H9 (cell line): ENCODE results near the gene RBM46. TPM values are rescaled to one million over a fixed set of nuclear protein-coding genes. Genes with fewer than 3 reads are reported as not detected.

Experiments used
- DNase-seq: peaks from one replicate; pipeline ENCODE4 v3.0.0-alpha.2; 2017
- H2AFZ ChIP-seq: one replicate; pipeline ENCODE4 v1.6.1; 2013; ENCODE audit warnings: mild to moderate bottlenecking, low read length, control low read depth, moderate library complexity
- H2AK5ac ChIP-seq: 2 replicates; pipeline ENCODE4 v1.6.1; 2013; ENCODE audit warnings: low read length, control low read depth, mixed read lengths; ENCODE audit not compliant: insufficient read length
- H2BK120ac ChIP-seq: one replicate; pipeline ENCODE4 v1.6.1; 2013; ENCODE audit warnings: low read depth, mild to moderate bottlenecking, low read length, control low read depth, inconsistent platforms; ENCODE audit not compliant: poor library complexity, severe bottlenecking
- H2BK12ac ChIP-seq: 2 replicates; pipeline ENCODE4 v1.6.1; 2013; ENCODE audit warnings: low read length, control low read depth, mixed read lengths, low read depth; ENCODE audit not compliant: insufficient read length
- H2BK15ac ChIP-seq: 2 replicates; pipeline ENCODE4 v1.6.1; 2013; ENCODE audit warnings: low read depth, low read length, control low read depth
- H2BK20ac ChIP-seq: one replicate; pipeline ENCODE4 v1.6.1; 2013; ENCODE audit warnings: low read depth, mild to moderate bottlenecking, low read length, control low read depth, inconsistent platforms; ENCODE audit not compliant: poor library complexity, severe bottlenecking
- H2BK5ac ChIP-seq: 2 replicates; pipeline ENCODE4 v1.6.1; 2013; ENCODE audit warnings: low read length, control low read depth, mixed read lengths; ENCODE audit not compliant: insufficient read length
- H3K14ac ChIP-seq: 2 replicates; pipeline ENCODE4 v1.6.1; 2013; ENCODE audit warnings: low read length, control low read depth; ENCODE audit not compliant: insufficient read depth
- H3K18ac ChIP-seq: 2 replicates; pipeline ENCODE4 v1.6.1; 2013; ENCODE audit warnings: low read depth, mild to moderate bottlenecking, mixed read lengths, low read length, control low read depth; ENCODE audit not compliant: insufficient read length
- H3K23ac ChIP-seq: 2 replicates; pipeline ENCODE4 v1.6.1; 2013; ENCODE audit warnings: low read length, control low read depth, mixed read lengths, low read depth; ENCODE audit not compliant: insufficient read length
- H3K23me2 ChIP-seq: 2 replicates; pipeline ENCODE4 v1.6.1; 2013; ENCODE audit warnings: low read depth, mild to moderate bottlenecking, mixed read lengths, low read length, control low read depth; ENCODE audit not compliant: insufficient read length, poor library complexity, severe bottlenecking
- H3K27ac ChIP-seq: 2 replicates; pipeline ENCODE4 v1.5.1; 2013; ENCODE audit warnings: low read length, control low read depth, mixed read lengths, low read depth; ENCODE audit not compliant: insufficient read length
- H3K27me3 ChIP-seq: 2 replicates; pipeline ENCODE4 v1.6.1; 2013; ENCODE audit warnings: low read length, control low read depth, inconsistent platforms; ENCODE audit not compliant: insufficient read depth
- H3K4ac ChIP-seq: 2 replicates; pipeline ENCODE4 v1.6.1; 2013; ENCODE audit warnings: low read depth, mild to moderate bottlenecking, control low read depth, inconsistent platforms, low read length, moderate library complexity
- H3K4me1 ChIP-seq: 2 replicates; pipeline ENCODE4 v1.6.1; 2013; ENCODE audit warnings: low read length, control low read depth, inconsistent platforms; ENCODE audit not compliant: insufficient read depth
- H3K4me2 ChIP-seq: 2 replicates; pipeline ENCODE4 v1.6.1; 2013; ENCODE audit warnings: low read length, control low read depth, mixed read lengths; ENCODE audit not compliant: insufficient read length, insufficient read depth
- H3K56ac ChIP-seq: 2 replicates; pipeline ENCODE4 v1.6.1; 2013; ENCODE audit warnings: low read depth, mild to moderate bottlenecking, mixed read lengths, low read length, control low read depth; ENCODE audit not compliant: insufficient read length
- H3K79me1 ChIP-seq: 2 replicates; pipeline ENCODE4 v1.6.1; 2013; ENCODE audit warnings: low read depth, mild to moderate bottlenecking, moderate library complexity, low read length, control low read depth, inconsistent platforms; ENCODE audit not compliant: insufficient read depth, poor library complexity, severe bottlenecking
- H3K79me2 ChIP-seq: 2 replicates; pipeline ENCODE4 v1.6.1; 2013; ENCODE audit warnings: low read length, control low read depth, inconsistent platforms; ENCODE audit not compliant: insufficient read depth
- H3K9ac ChIP-seq: 2 replicates; pipeline ENCODE4 v1.6.1; 2013; ENCODE audit warnings: low read length, control low read depth, mixed read lengths; ENCODE audit not compliant: insufficient read length; ENCODE audit errors: extremely low read depth
- H3K9me3 ChIP-seq: one replicate; pipeline ENCODE4 v1.6.1; 2013; ENCODE audit warnings: low read depth, low read length, inconsistent platforms; ENCODE audit not compliant: control insufficient read depth
- H3T11ph ChIP-seq: one replicate; pipeline ENCODE4 v1.6.1; 2013; ENCODE audit warnings: mild to moderate bottlenecking, low read length, control low read depth, inconsistent platforms
- H4K20me1 ChIP-seq: one replicate; pipeline ENCODE4 v1.6.1; 2013; ENCODE audit not compliant: control insufficient read depth, insufficient read length, insufficient read depth
- H4K5ac ChIP-seq: 2 replicates; pipeline ENCODE4 v1.6.1; 2013; ENCODE audit warnings: low read depth, mild to moderate bottlenecking, mixed read lengths, low read length, control low read depth; ENCODE audit not compliant: insufficient read length
- H4K8ac ChIP-seq: replicated peaks from 2 replicates; pipeline ENCODE4 v1.6.1; 2013; ENCODE audit warnings: low read length, control low read depth, mixed read lengths, low read depth; ENCODE audit not compliant: insufficient read length
- H4K91ac ChIP-seq: 2 replicates; pipeline ENCODE4 v1.6.1; 2013; ENCODE audit warnings: low read depth, mild to moderate bottlenecking, moderate library complexity, mixed read lengths, low read length, control low read depth; ENCODE audit not compliant: insufficient read length
- H3K27ac Mint-ChIP-seq, 3 experiments: 2 replicates in 2 of 3; 3 replicates in 1 of 3; pipeline ENCODE4 v1.8.0; 2020 to 2021; ENCODE audit warnings: mixed read lengths in 3 of 3, mild to moderate bottlenecking in 1 of 3, moderate library complexity in 1 of 3
- H3K27me3 Mint-ChIP-seq: 2 replicates; pipeline ENCODE4 v1.8.0; 2021; ENCODE audit warnings: low read depth, mild to moderate bottlenecking, moderate library complexity, mixed read lengths
- H3K36me3 Mint-ChIP-seq, 3 experiments: 2 replicates in 2 of 3; 3 replicates in 1 of 3; pipeline ENCODE4 v1.8.0; 2020 to 2021; ENCODE audit warnings: low read depth in 3 of 3, mixed read lengths in 3 of 3; ENCODE audit not compliant: insufficient read depth in 1 of 3
- H3K4me1 Mint-ChIP-seq, 2 experiments: 2 replicates each; pipeline ENCODE4 v1.8.0; 2020; ENCODE audit warnings: mixed read lengths in 2 of 2
- H3K4me3 Mint-ChIP-seq, 2 experiments: 2 replicates in 1 of 2; 3 replicates in 1 of 2; pipeline ENCODE4 v1.8.0; 2020 to 2021; ENCODE audit warnings: mild to moderate bottlenecking in 2 of 2, mixed read lengths in 2 of 2, moderate library complexity in 1 of 2
- H3K9me3 Mint-ChIP-seq, 2 experiments: 2 replicates in 1 of 2; 3 replicates in 1 of 2; pipeline ENCODE4 v1.8.0; 2020; ENCODE audit warnings: mild to moderate bottlenecking in 2 of 2, mixed read lengths in 2 of 2, moderate library complexity in 1 of 2
- CTCF ChIP-seq: fragments of 200-600 bp; sonication (generic); conservative IDR thresholded peaks from 3 replicates; pipeline ENCODE4 v1.8.0; 2021; ENCODE audit warnings: antibody characterized with exemption, mild to moderate bottlenecking
- WGBS: extraction: QIAGEN DNeasy Blood & Tissue Kit; methylation state at CpG from one replicate; pipeline ENCODE4 v1.1.7; 2013; ENCODE audit warnings: missing lambda C conversion rate, low lambda C conversion rate, mixed read lengths; ENCODE audit not compliant: insufficient read length; ENCODE audit errors: extremely low coverage; 5-methylcytosine and 5-hydroxymethylcytosine counted together
- total RNA-seq: library from RNA; stranded (reverse); gene quantifications from 2 replicates; pipeline ENCODE4 v1.2.1, GENCODE V29; 2021

The RBM46 gene
- total RNA-seq, 1 experiment from 2014 or later: 0.17 TPM

GRCh38 chr4:154779362-154779947 is 1.6 kb upstream of the RBM46 start:
- no peak overlapping the region for H3K56ac ChIP-seq
- no peaks in the 10 kb centered on the region for H3K27me3 ChIP-seq
- no CpG with 5 or more reads among the region's 3 CpGs for WGBS
- no peaks in the 10 kb centered on the region for H3K79me2 ChIP-seq
- no peak for DNase-seq
- no peak overlapping the region for H2BK12ac ChIP-seq
- no peak overlapping the region for H3K4me2 ChIP-seq
- no peak overlapping the region for H2AK5ac ChIP-seq
- no peaks in the 10 kb centered on the region for H3K79me1 ChIP-seq
- Mint-ChIP-seq H3K4me3 (no peak overlapping the region), H3K27me3 (peaks cover 9% of the 10 kb centered on the region), H3K27ac (no peak overlapping the region), H3K4me1 (no peaks in the 10 kb centered on the region; a peak in 2 of 4 replicates), H3K9me3 (no peaks in the 10 kb centered on the region), H3K36me3 (no peaks in the 10 kb centered on the region)
- no peaks in the 10 kb centered on the region for H3K9me3 ChIP-seq
- H3K18ac ChIP-seq: no peak overlapping the region
- H3K27ac ChIP-seq: no peak overlapping the region
- no peak overlapping the region for H3K23ac ChIP-seq
- no peaks in the 10 kb centered on the region for H4K20me1 ChIP-seq
- H2BK20ac ChIP-seq: no peak overlapping the region
- no peak overlapping the region for H2BK5ac ChIP-seq
- no peak overlapping the region for H4K91ac ChIP-seq
- no peak overlapping the region for H2BK15ac ChIP-seq
- H3K9ac ChIP-seq: no peak overlapping the region
- H3K23me2 ChIP-seq: no peaks in the 10 kb centered on the region
- H3K4me1 ChIP-seq: no peaks in the 10 kb centered on the region
- H3T11ph ChIP-seq: no peak overlapping the region
- no peak overlapping the region for H4K5ac ChIP-seq
- H3K4ac ChIP-seq: no peak overlapping the region
- H2AFZ ChIP-seq: no peak overlapping the region
- no peak overlapping the region for H3K14ac ChIP-seq
- H4K8ac ChIP-seq: no peak overlapping the region
- peak; percentile 75 for TF ChIP-seq CTCF
- H2BK120ac ChIP-seq: no peak overlapping the region
